ENCODE data around the gene EPHB2. TPM values are rescaled to one million over a fixed set of nuclear protein-coding genes. Genes with fewer than 3 reads are reported as not detected.

The EPHB2 gene
- total and polyA plus RNA-seq, 11 donors: 0.11 to 6.3 (median 0.70) TPM

GRCh38 chr1:22903113-22903512 is 192.5 kb downstream of the EPHB2 start:
- ATAC-seq: no peak
- Histone ChIP-seq H3K27ac (no peak overlapping the region), H3K9me3 (no peaks in the 10 kb centered on the region), H3K4me1 (no peaks in the 10 kb centered on the region), H3K4me3 (no peak overlapping the region), H3K36me3 (no peaks in the 10 kb centered on the region), H3K27me3 (no peaks in the 10 kb centered on the region)
- 85 to 96% (median 95%) methylated on average over 3 of the region's 3 CpGs for WGBS, 4 donors
- TF ChIP-seq POLR2A (IDR thresholded peaks at IDR 0.05) (no peak), CTCF (IDR thresholded peaks at IDR 0.05) (no peak)
- intact Hi-C loops (cut with DNase I): no loop called here
- DNase-seq: no peak

GRCh38 chr1:22906968-22907367 is 196.3 kb downstream of the EPHB2 start:
- no peak overlapping the region for H3K4me3 ChIP-seq
- no peaks in the 10 kb centered on the region for H3K36me3 ChIP-seq
- intact Hi-C loops (cut with DNase I): no loop called here
- DNase-seq: no peak
- H3K4me1 ChIP-seq: no peaks in the 10 kb centered on the region
- no peak overlapping the region for H3K27ac ChIP-seq
- no peaks in the 10 kb centered on the region for H3K27me3 ChIP-seq
- H3K9me3 ChIP-seq: no peaks in the 10 kb centered on the region
- ATAC-seq: no peak
- WGBS, 4 donors: 71 to 82% (median 75%) methylated on average over 2 of the region's 2 CpGs
- TF ChIP-seq POLR2A (IDR thresholded peaks at IDR 0.05) (no peak), CTCF (IDR thresholded peaks at IDR 0.05) (no peak)

GRCh38 chr1:22907528-22907927 is 196.9 kb downstream of the EPHB2 start:
- intact Hi-C loops (cut with DNase I): no loop called here
- DNase-seq: no peak
- H3K4me3 ChIP-seq: no peak overlapping the region
- TF ChIP-seq POLR2A (IDR thresholded peaks at IDR 0.05) (no peak), CTCF (IDR thresholded peaks at IDR 0.05) (no peak)
- H3K27ac ChIP-seq: no peak overlapping the region
- no peaks in the 10 kb centered on the region for H3K27me3 ChIP-seq
- H3K9me3 ChIP-seq: no peaks in the 10 kb centered on the region
- H3K36me3 ChIP-seq: no peaks in the 10 kb centered on the region
- H3K4me1 ChIP-seq: no peaks in the 10 kb centered on the region
- no peak for ATAC-seq
- 86 to 90% (median 88%) methylated on average over 2 to 3 of the region's 3 CpGs for WGBS, 4 donors

GRCh38 chr1:22908880-22909426 is 198.3 kb downstream of the EPHB2 start:
- no peaks in the 10 kb centered on the region for H3K9me3 ChIP-seq
- no peaks in the 10 kb centered on the region for H3K36me3 ChIP-seq
- 84 to 89% (median 86%) methylated on average over 9 to 11 of the region's 11 CpGs for WGBS, 4 donors
- no peak for DNase-seq
- H3K27me3 ChIP-seq: peaks cover 0 to 5% (median 0%) of the 10 kb centered on the region in 9 donors
- TF ChIP-seq POLR2A (IDR thresholded peaks at IDR 0.05) (no peak), CTCF (IDR thresholded peaks at IDR 0.05) (no peak)
- H3K27ac ChIP-seq: no peak overlapping the region
- no peaks in the 10 kb centered on the region for H3K4me1 ChIP-seq
- no peak overlapping the region for H3K4me3 ChIP-seq
- intact Hi-C loops (cut with DNase I): no loop called here
- ATAC-seq: no peak
